Smooth muscle cell (in vitro differentiated cells): ENCODE measurements around the gene INTS13. TPM values are rescaled to one million over a fixed set of nuclear protein-coding genes. Genes with fewer than 3 reads are reported as not detected.
"Not testable (repeated sequence)": the region's sequence is repeated elsewhere in the genome, so short reads cannot be mapped to it uniquely, and the experiment has no call there.

ENCODE experiments used
- DNase-seq: peaks from one replicate; lab custom pipeline; 2025; ENCODE audit not compliant: unreplicated experiment; lab: John Stamatoyannopoulos, UW
- H2AFZ ChIP-seq: fragments of 200-600 bp; sonication (generic); 2 replicates; pipeline ENCODE4 v1.6.0; 2016; ENCODE audit warnings: antibody characterized with exemption, low read depth, mild to moderate bottlenecking
- H3F3A ChIP-seq: fragments of 200-600 bp; sonication (generic); 2 replicates; pipeline ENCODE4 v1.6.0; 2017; ENCODE audit warnings: antibody characterized with exemption, low read depth
- H3K27ac ChIP-seq: fragments of 200-600 bp; sonication (generic); 2 replicates; pipeline ENCODE4 v1.5.1; 2016; ENCODE audit warnings: low read depth, mild to moderate bottlenecking
- H3K27me3 ChIP-seq: fragments of 200-600 bp; sonication (generic); 2 replicates; pipeline ENCODE4 v1.6.1; 2016; ENCODE audit warnings: low read depth, mild to moderate bottlenecking
- H3K36me3 ChIP-seq: fragments of 200-600 bp; sonication (generic); 2 replicates; pipeline ENCODE4 v1.5.1; 2016; ENCODE audit warnings: low read depth
- H3K4me1 ChIP-seq: fragments of 200-600 bp; sonication (generic); 2 replicates; pipeline ENCODE4 v1.5.1; 2016; ENCODE audit warnings: low read depth
- H3K4me2 ChIP-seq: fragments of 200-600 bp; sonication (generic); 2 replicates; pipeline ENCODE4 v1.6.0; 2016; ENCODE audit warnings: mild to moderate bottlenecking
- H3K4me3 ChIP-seq: fragments of 200-600 bp; sonication (generic); 2 replicates; pipeline ENCODE4 v1.5.1; 2016; ENCODE audit warnings: mild to moderate bottlenecking
- H3K79me2 ChIP-seq: fragments of 200-600 bp; sonication (generic); 2 replicates; pipeline ENCODE4 v1.6.0; 2016; ENCODE audit warnings: low read depth, mild to moderate bottlenecking
- H3K9ac ChIP-seq: fragments of 200-600 bp; sonication (generic); 2 replicates; pipeline ENCODE4 v1.6.0; 2016; ENCODE audit warnings: low read depth
- H3K9me3 ChIP-seq: fragments of 200-600 bp; sonication (generic); replicated peaks from 2 replicates; pipeline ENCODE4 v1.5.1; 2016; ENCODE audit warnings: low read depth
- H4K20me1 ChIP-seq: fragments of 200-600 bp; sonication (generic); 2 replicates; pipeline ENCODE4 v1.6.0; 2016; ENCODE audit warnings: low read depth
- CTCF ChIP-seq: fragments of 200-600 bp; sonication (generic); IDR thresholded peaks from 2 replicates; pipeline ENCODE4 v1.5.1; 2017; ENCODE audit warnings: borderline replicate concordance, mild to moderate bottlenecking, antibody characterized with exemption; ENCODE audit not compliant: insufficient read depth, poor library complexity, severe bottlenecking
- WGBS: methylation state at CpG from one replicate; pipeline ENCODE4 v1.1.7; 2016; ENCODE audit warnings: low lambda C conversion rate; 5-methylcytosine and 5-hydroxymethylcytosine counted together
- polyA plus RNA-seq: library from polyadenylated mRNA; unstranded; fragments of >200 nt; fragmentation: Nextera tagmentation; extraction: Ambion mirVana; gene quantifications from 2 replicates; pipeline ENCODE4 v1.2.1, GENCODE V29; 2016
- total RNA-seq: library from RNA; depleted of rRNA; stranded (reverse); fragments of >200 nt; gene quantifications from 2 replicates; pipeline ENCODE4 v1.2.3, GENCODE V29; 2014

Gene INTS13
- total and polyA plus RNA-seq, 2 experiments from 2014 or later = 22.0 to 47.5 TPM

GRCh38 chr12:26966842-26967241, 29.1 kb upstream of the INTS13 start:
- DNase-seq = no peak
- Histone ChIP-seq H3K36me3 (peaks cover 11% of the 10 kb centered on the region), H4K20me1 (no peaks in the 10 kb centered on the region), H3F3A (no peaks in the 10 kb centered on the region), H2AFZ (no peak overlapping the region), H3K4me1 (no peaks in the 10 kb centered on the region), H3K79me2 (no peaks in the 10 kb centered on the region), H3K9ac (no peak overlapping the region), H3K4me3 (no peak overlapping the region), H3K9me3 (no peaks in the 10 kb centered on the region), H3K27me3 (no peaks in the 10 kb centered on the region), H3K27ac (no peak overlapping the region), H3K4me2 (no peak overlapping the region)
- 94% methylated on average over 3 of the region's 3 CpGs for WGBS
- TF ChIP-seq CTCF = no peak

GRCh38 chr12:26963413-26963812, 25.6 kb upstream of the INTS13 start:
- 100% methylated on average over 1 of the region's 1 CpG for WGBS
- Histone ChIP-seq H2AFZ (no peak overlapping the region), H3F3A (no peaks in the 10 kb centered on the region)

GRCh38 chr12:26961803-26962202, 24.0 kb upstream of the INTS13 start:
- H2AFZ ChIP-seq = no peak overlapping the region
- 97% methylated on average over 1 of the region's 1 CpG for WGBS
- no peaks in the 10 kb centered on the region for H3K27me3 ChIP-seq
- H3K4me3 ChIP-seq = no peak overlapping the region
- H3F3A ChIP-seq = no peaks in the 10 kb centered on the region
- H3K36me3 ChIP-seq = peaks cover 24% of the 10 kb centered on the region
- no peaks in the 10 kb centered on the region for H3K4me1 ChIP-seq
- no peaks in the 10 kb centered on the region for H4K20me1 ChIP-seq
- no peak overlapping the region for H3K27ac ChIP-seq
- no peak for TF ChIP-seq CTCF
- H3K9ac ChIP-seq = no peak overlapping the region
- H3K9me3 ChIP-seq = no peaks in the 10 kb centered on the region
- H3K79me2 ChIP-seq = no peaks in the 10 kb centered on the region
- no peak overlapping the region for H3K4me2 ChIP-seq
- no peak for DNase-seq

More at GRCh38 chr12:26963413-26963812, 25.6 kb upstream of the INTS13 start:
- DNase-seq = no peak
- no peaks in the 10 kb centered on the region for H3K27me3 ChIP-seq
- H3K79me2 ChIP-seq = no peaks in the 10 kb centered on the region
- H3K27ac ChIP-seq = no peak overlapping the region
- no peak for TF ChIP-seq CTCF
- H3K9ac ChIP-seq = no peak overlapping the region
- H4K20me1 ChIP-seq = no peaks in the 10 kb centered on the region
- H3K36me3 ChIP-seq = peaks cover 18% of the 10 kb centered on the region
- no peaks in the 10 kb centered on the region for H3K9me3 ChIP-seq
- no peak overlapping the region for H3K4me3 ChIP-seq
- no peaks in the 10 kb centered on the region for H3K4me1 ChIP-seq
- H3K4me2 ChIP-seq = no peak overlapping the region

GRCh38 chr12:26961391-26961790, 23.6 kb upstream of the INTS13 start:
- H3K9me3 ChIP-seq, H3K4me2 ChIP-seq, H3K79me2 ChIP-seq, H3K27ac ChIP-seq, H3K4me3 ChIP-seq, H3F3A ChIP-seq, H3K27me3 ChIP-seq, H3K4me1 ChIP-seq, H2AFZ ChIP-seq, H4K20me1 ChIP-seq, H3K9ac ChIP-seq, DNase-seq: not testable (repeated sequence)
- peaks cover 24% of the 10 kb centered on the region for H3K36me3 ChIP-seq
- 96% methylated on average over 7 of the region's 7 CpGs for WGBS
